Fibroblast of the aortic adventitia (primary cell): ENCODE results near the gene CD96. TPM values are rescaled to one million over a fixed set of nuclear protein-coding genes. Genes with fewer than 3 reads are reported as not detected.

Source experiments
- DNase-seq: peaks from one replicate; pipeline ENCODE4 v3.0.0-alpha.2; 2010; ENCODE audit warnings: low read depth
- H3K4me3 ChIP-seq: 2 replicates; pipeline ENCODE4 v1.5.1; 2011; ENCODE audit warnings: low read depth, mild to moderate bottlenecking, control low read depth, low read length, moderate library complexity
- CTCF ChIP-seq: IDR thresholded peaks from 2 replicates; pipeline ENCODE4 v1.5.1; 2011; ENCODE audit warnings: mild to moderate bottlenecking, low read length, control low read depth, inconsistent platforms; ENCODE audit not compliant: insufficient read depth
- total RNA-seq: library from RNA; depleted of rRNA; stranded (reverse); fragments of >200 nt; gene quantifications from 2 replicates; pipeline ENCODE4 v1.2.3, GENCODE V29; 2012; ENCODE audit warnings: low replicate concordance

CD96 gene
- total RNA-seq, 1 donor, result 0.09 TPM

GRCh38 chr3:111595232-111595631, 53.2 kb downstream of the CD96 start, which contains the start of gene ZBED2:
TSS of gene ZBED2 (minus strand) at chr3:111595346. CDS start at chr3:111594201, 1,145 bp downstream.
- TF ChIP-seq CTCF, result no peak
- H3K4me3 ChIP-seq, result no peak within 1 kb of the TSS
- DNase-seq, result no peak

- peak; percentile 37 for DNase-seq
- TF ChIP-seq CTCF, result no peak
- H3K4me3 ChIP-seq, result no peak overlapping the region
Measured at GRCh38 chr3:111596328-111596727, 54.3 kb downstream of the CD96 start.

GRCh38 chr3:111598139-111598538, 56.1 kb downstream of the CD96 start:
- no peak for DNase-seq
- no peak for TF ChIP-seq CTCF
- H3K4me3 ChIP-seq, result no peak overlapping the region

GRCh38 chr3:111598552-111598951, 56.6 kb downstream of the CD96 start:
- no peak for TF ChIP-seq CTCF
- no peak overlapping the region for H3K4me3 ChIP-seq
- no peak for DNase-seq

GRCh38 chr3:111601810-111602209, 59.8 kb downstream of the CD96 start:
- DNase-seq, result peak; percentile 28

DNA sequence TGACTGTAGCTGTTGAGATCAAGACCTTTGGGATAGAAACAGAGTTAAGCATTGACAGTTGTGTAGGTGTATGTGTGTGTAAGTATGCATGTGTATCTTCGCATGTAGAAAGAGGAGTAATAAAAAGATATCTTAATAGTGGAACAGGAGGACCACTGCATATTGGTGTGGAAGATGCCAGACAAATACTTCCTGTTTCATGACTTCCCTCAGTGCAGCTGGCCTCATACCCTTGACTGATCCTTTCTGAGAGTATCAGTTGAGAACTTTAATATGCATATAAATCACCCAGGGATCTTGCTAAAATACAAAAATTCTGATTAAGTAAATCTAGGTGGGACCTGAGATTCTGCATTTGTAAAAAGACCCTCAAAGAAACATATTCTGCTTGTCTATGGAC, 61.7 kb downstream of the CD96 start:
- DNase-seq, result no peak
- H3K4me3 ChIP-seq, result no peak overlapping the region
- no peak for TF ChIP-seq CTCF

More at GRCh38 chr3:111601810-111602209, 59.8 kb downstream of the CD96 start:
- TF ChIP-seq CTCF, result no peak
- no peak overlapping the region for H3K4me3 ChIP-seq

GRCh38 chr3:111604119-111604518, 62.1 kb downstream of the CD96 start:
- H3K4me3 ChIP-seq, result no peak overlapping the region
- no peak for DNase-seq
- no peak for TF ChIP-seq CTCF
